Lung (tissue), 12 donors: ENCODE measurements around the gene CPNE7. TPM values are rescaled to one million over a fixed set of nuclear protein-coding genes. Genes with fewer than 3 reads are reported as not detected.

Experiments
- ATAC-seq: fragments of 200-7000 bp; cut with Tn5 transposase; one replicate; pipeline ENCODE4 v1.9.1; 2020; ENCODE audit warnings: moderate number of reproducible peaks; ENCODE audit not compliant: insufficient read depth, low FRiP score
- DNase-seq, 3 donors: peaks; one replicate each; pipeline ENCODE4 v3.0.0-alpha.2; 2013 to 2017
- H3K27ac ChIP-seq, 2 donors: one replicate each; pipeline ENCODE4 v1.5.1; 2013; ENCODE audit warnings: mild to moderate bottlenecking in 2 of 2, moderate library complexity in 2 of 2, control low read depth in 1 of 2, inconsistent platforms in 1 of 2, low read depth in 1 of 2, low read length in 1 of 2
- H3K27me3 ChIP-seq, 3 donors: one replicate each; pipeline ENCODE4 v1.5.1; 2013; ENCODE audit warnings: low read length in 2 of 3; ENCODE audit not compliant: control insufficient read depth in 3 of 3, insufficient read depth in 3 of 3
- H3K36me3 ChIP-seq, 4 donors: one replicate each; pipeline ENCODE4 v1.5.1; 2013; ENCODE audit warnings: low read length in 4 of 4, mild to moderate bottlenecking in 1 of 4, moderate library complexity in 1 of 4; ENCODE audit not compliant: control insufficient read depth in 4 of 4, insufficient read depth in 4 of 4
- H3K4me1 ChIP-seq, 5 donors: one replicate each; pipeline ENCODE4 v1.5.1; 2013; ENCODE audit warnings: low read length in 5 of 5, mild to moderate bottlenecking in 2 of 5, moderate library complexity in 1 of 5; ENCODE audit not compliant: control insufficient read depth in 5 of 5, insufficient read depth in 5 of 5
- H3K4me3 ChIP-seq: one replicate; pipeline ENCODE4 v1.5.1; 2013; ENCODE audit warnings: mild to moderate bottlenecking, control low read depth, moderate library complexity
- H3K9ac ChIP-seq, 2 donors: one replicate each; pipeline ENCODE4 v1.5.1; 2013; ENCODE audit warnings: low read length in 2 of 2, control low read depth in 1 of 2; ENCODE audit not compliant: insufficient read depth in 1 of 2
- H3K9me3 ChIP-seq, 4 donors: one replicate each; pipeline ENCODE4 v1.5.1; 2013; ENCODE audit warnings: low read length in 3 of 4, mild to moderate bottlenecking in 1 of 4, moderate library complexity in 1 of 4; ENCODE audit not compliant: control insufficient read depth in 4 of 4, insufficient read depth in 3 of 4
- CTCF ChIP-seq: IDR thresholded peaks from 2 replicates; pipeline ENCODE4 v1.5.1; 2012; ENCODE audit warnings: mild to moderate bottlenecking; ENCODE audit errors: control extremely low read depth, extremely low read depth
- WGBS, 2 donors: extraction: QIAGEN DNeasy Blood & Tissue Kit; methylation state at CpG; one replicate each; pipeline ENCODE4 v1.1.7; 2013; 5-methylcytosine and 5-hydroxymethylcytosine counted together
- polyA plus RNA-seq, 2 donors: library from polyadenylated mRNA; stranded (reverse); fragments of 200-250 nt; gene quantifications; one replicate each; pipeline ENCODE4 v1.2.1, GENCODE V29; 2013
- total RNA-seq, 2 donors: library from RNA; depleted of rRNA in 1 of 2; stranded (reverse); fragments of >200 nt in 1 of 2; gene quantifications; one replicate each; pipeline ENCODE4 v1.2.1, GENCODE V29; 2014 to 2021
- donor health status: control.
- donor health status: control.
- donor health status: Bipolar disorder and iron deficiency.
- donor health status: healthy.
- donor health status: DM: yes; HTN: yes; CAD: no.

Gene CPNE7
- total and polyA plus RNA-seq, 4 donors: 0.65 to 2.2 (median 1.2) TPM

- WGBS, 2 donors: 97 to 98% methylated on average over 17 of the region's 17 CpGs
- H3K36me3 ChIP-seq: peaks cover 12 to 61% (median 33%) of the 10 kb centered on the region in 4 donors
These were observed 28.3 kb upstream of the CPNE7 start for GRCh38 chr16:89547291-89547690.

GRCh38 chr16:89547860-89548259 is 27.7 kb upstream of the CPNE7 start:
- TF ChIP-seq CTCF: no peak
- H3K27me3 ChIP-seq: no peaks in the 10 kb centered on the region
- no peak overlapping the region for H3K4me3 ChIP-seq
- H3K9ac ChIP-seq: no peak overlapping the region
- DNase-seq (no peak), ATAC-seq (no peak)
- peaks cover 0 to 6% (median 0%) of the 10 kb centered on the region in 5 donors for H3K4me1 ChIP-seq
- H3K9me3 ChIP-seq: no peaks in the 10 kb centered on the region
- WGBS, 2 donors: 98% methylated on average over 20 of the region's 20 CpGs
- peaks cover 16 to 67% (median 33%) of the 10 kb centered on the region in 4 donors for H3K36me3 ChIP-seq
- no peak overlapping the region for H3K27ac ChIP-seq

More at GRCh38 chr16:89547291-89547690, 28.3 kb upstream of the CPNE7 start:
- no peak overlapping the region for H3K27ac ChIP-seq
- H3K4me1 ChIP-seq: peaks cover 0 to 6% (median 0%) of the 10 kb centered on the region in 5 donors
- ATAC-seq (no peak), DNase-seq (no peak)
- no peaks in the 10 kb centered on the region for H3K9me3 ChIP-seq
- no peaks in the 10 kb centered on the region for H3K27me3 ChIP-seq
- no peak for TF ChIP-seq CTCF
- H3K9ac ChIP-seq: no peak overlapping the region
- H3K4me3 ChIP-seq: no peak overlapping the region

- Histone ChIP-seq H3K9me3 (no peaks in the 10 kb centered on the region), H3K27me3 (no peaks in the 10 kb centered on the region), H3K36me3 (peaks cover 16 to 68% (median 34%) of the 10 kb centered on the region in 4 donors), H3K9ac (no peak overlapping the region), H3K4me1 (peaks cover 0 to 6% (median 0%) of the 10 kb centered on the region in 5 donors), H3K27ac (no peak overlapping the region), H3K4me3 (no peak overlapping the region)
- WGBS, 2 donors: 90 to 93% methylated on average over 28 of the region's 28 CpGs
- ATAC-seq (no peak), DNase-seq (no peak)
- TF ChIP-seq CTCF: no peak
These were observed 27.1 kb upstream of the CPNE7 start for GRCh38 chr16:89548344-89549006.
